Left renal cortex interstitium (tissue), 4 donors: ENCODE results near the gene KANK3. TPM values are rescaled to one million over a fixed set of nuclear protein-coding genes. Genes with fewer than 3 reads are reported as not detected.
"Not testable (repeated sequence)": the region's sequence is repeated elsewhere in the genome, so short reads cannot be mapped to it uniquely, and the experiment has no call there.

Experiments used
- DNase-seq, 4 donors: peaks; one replicate each; pipeline ENCODE4 v3.0.0-alpha.2; 2013; ENCODE audit warnings: low read depth in 4 of 4, low spot score in 2 of 4, missing footprints in 1 of 4
- polyA plus RNA-seq, 4 donors: library from polyadenylated mRNA; unstranded; fragments of 120-200 nt; gene quantifications; one replicate each; pipeline ENCODE4 v1.2.1, GENCODE V29; 2013; ENCODE audit not compliant: insufficient read length in 4 of 4

KANK3 gene
- 10 to 100 TPM in 3 of 4 donors, 1 to 10 TPM in 1; 8.1 to 16.2 (median 14.4) TPM for polyA plus RNA-seq

DNA sequence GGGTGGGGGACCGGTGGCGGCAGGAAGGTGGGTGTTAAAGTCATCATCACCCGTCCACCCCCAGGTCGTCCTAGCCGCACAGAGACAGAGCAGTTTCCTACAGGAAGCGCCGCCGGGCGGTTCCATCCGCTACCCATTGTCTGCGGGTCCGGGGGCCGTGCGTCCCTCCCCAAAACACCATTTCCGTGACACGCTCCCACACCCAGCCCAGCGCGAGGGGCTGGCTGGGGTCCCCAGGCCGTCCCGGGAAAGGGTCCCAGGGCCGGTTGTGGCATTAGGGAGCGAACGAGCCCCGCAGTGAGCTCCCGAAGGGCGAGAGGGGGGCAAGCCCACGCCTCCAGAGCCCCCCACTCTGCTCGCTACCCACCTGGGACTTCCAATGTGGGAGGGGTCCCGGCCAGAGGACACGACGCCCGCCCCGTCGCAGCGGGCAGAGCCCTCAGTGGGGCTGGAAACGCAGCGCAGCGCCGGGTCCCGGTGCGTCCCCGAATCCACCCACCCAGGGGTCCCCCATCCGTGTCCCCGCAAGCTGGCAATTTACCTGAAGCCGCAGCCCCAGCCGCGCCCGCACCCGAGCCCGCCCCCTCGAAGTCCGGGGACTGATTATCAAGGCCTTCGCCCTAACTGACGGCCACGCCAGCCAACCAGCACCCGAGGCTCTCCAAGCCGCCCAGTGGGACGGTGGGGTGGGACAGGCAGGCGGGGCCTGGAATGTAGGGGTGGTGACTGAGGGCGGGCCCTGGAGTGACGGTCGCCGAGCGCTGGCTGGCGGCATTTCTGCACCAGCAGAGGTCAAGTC lies at the start of gene KANK3:
Gene KANK3, minus strand, starts transcription at position 579 of the 799 bp plus-strand sequence. CDS start 5,434 bp downstream, outside the sequence.
- DNase-seq: peak in 1 of 4 donors; percentile 87

GRCh38 chr19:8392017-8392591 lies 49.0 kb upstream of the KANK3 start:
- DNase-seq: no peak

DNA sequence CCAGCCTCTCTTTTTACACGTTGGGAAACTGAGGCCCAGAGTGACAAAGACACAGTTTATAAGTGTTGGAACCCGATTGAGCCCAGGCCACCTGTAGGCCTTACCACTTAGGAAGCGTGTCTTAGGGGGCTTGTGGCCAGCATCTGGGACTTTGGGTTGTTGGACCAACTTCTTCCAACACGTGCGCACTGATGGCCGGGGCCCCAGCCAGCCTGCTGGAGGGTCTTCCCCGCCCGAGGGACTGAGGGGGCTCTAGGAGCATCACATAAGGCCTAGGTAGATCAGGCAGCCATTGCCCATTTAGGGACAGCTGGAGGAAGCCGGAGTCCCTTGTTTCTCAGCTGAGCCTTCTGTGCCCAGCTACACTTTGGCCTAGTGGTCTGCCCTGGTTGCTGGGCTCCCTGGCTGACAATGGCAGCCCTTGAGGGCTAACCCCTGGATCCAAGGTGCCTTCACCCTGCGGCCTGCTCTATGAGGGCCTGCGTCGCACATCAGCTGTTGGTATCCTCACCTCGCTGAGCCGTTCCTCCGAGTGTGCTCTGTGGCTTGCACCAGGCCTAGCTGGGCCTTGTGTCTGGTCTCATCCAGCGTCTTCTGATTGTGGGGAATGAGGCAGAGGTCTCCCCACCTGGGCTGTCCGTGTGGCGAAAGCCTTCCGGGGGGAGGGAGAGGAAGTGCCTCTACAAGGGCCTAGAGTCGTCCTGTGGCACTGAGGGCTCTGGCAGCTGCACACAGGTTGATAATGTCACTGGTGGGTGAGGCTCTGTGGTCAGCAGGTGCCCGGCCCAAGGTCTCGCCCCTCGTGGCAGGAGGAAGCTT lies 48.3 kb upstream of the KANK3 start:
- DNase-seq: no peak

DNA sequence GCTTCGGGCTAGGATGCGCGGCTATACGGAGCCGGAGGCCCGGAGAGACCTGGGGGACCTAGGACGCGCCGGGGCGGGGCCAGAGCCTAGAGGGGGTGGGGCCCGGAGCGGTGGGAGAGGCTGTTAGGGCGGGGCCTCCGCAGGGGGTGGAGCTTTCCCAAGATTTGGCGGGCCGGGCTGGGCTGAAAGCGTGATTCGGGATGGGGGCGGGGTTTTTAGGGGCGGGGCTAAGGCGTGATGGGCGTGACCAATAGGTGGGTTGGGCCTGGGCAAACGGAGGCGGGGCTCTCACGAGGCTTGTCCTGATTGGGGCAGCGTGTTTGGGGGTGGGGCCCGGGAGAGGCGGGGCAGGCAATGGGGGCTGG lies 47.5 kb upstream of the KANK3 start:
- peak in 3 of 4 donors; percentile 55 to 77 (median 74) for DNase-seq

- DNase-seq: peak; percentile 97 to 100 (median 100)
Measured at GRCh38 chr19:8389891-8390616, 47.0 kb upstream of the KANK3 start, which contains the start of gene RAB11B. Gene RAB11B (plus strand): TSS chr19:8390360. CDS start chr19:8390417, 57 bp downstream.

DNA sequence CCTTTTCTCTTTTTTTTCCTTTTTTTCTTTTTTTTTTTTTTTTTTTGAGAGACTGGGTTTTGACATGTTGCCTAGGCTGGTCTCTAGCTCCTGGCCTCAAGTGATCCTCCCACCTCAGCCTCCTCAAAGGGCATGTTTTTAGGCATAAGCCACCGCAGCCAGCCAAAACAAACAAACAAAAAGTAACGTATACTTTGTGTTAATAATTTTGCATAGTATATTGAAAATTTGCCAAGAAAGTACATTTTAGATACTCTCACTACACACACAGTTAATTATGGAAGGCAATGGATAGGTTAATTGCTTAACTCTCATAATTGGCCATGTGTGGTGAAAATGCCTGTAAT lies 45.5 kb upstream of the KANK3 start:
- no peak for DNase-seq

GRCh38 chr19:8387688-8388611 lies 44.9 kb upstream of the KANK3 start:
- no peak for DNase-seq

- DNase-seq: no peak
Measured at GRCh38 chr19:8386990-8387389, 43.9 kb upstream of the KANK3 start.

GRCh38 chr19:8386419-8386818 lies 43.4 kb upstream of the KANK3 start:
- DNase-seq: not testable (repeated sequence)

DNA sequence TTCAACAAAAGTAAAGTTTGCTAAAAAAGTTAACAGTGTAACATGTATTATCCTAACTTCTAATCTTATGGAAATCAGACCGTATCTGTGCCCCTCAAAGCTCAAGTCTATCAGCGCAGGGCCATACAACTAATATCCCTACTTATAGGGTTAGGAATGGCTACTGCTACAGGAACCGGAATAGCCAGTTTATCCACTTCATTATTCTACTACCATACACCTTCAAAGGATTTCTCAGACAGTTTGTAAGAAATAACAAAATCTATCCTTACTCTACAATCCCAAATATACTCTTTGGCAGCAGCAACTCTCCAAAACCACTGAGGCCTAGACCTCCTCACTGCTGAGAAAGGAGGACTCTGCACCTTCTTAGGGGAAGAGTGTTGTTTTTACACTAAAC lies 42.5 kb upstream of the KANK3 start:
- not testable (repeated sequence) for DNase-seq

GRCh38 chr19:8385103-8385502 lies 42.0 kb upstream of the KANK3 start:
- not testable (repeated sequence) for DNase-seq

DNA sequence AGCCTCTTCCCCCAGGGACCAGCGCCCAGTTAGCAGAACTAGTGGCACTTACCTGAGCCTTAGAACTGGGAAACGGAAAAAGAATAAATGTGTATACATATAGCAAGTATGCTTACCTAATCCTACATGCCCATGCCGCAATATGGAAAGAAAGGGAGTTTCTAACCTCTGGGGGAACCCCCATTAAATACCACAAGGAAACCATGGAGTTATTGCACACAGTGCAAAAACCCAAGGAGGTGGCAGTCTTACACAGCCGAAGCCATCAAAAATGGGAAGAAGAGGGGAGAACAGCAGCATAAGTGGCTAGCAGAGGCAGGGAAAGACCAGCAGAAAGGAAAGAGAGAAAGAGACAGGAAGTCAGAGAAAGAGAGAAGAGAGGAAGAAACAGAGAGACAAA lies 41.5 kb upstream of the KANK3 start:
- not testable (repeated sequence) for DNase-seq

GRCh38 chr19:8379156-8379891 lies 36.3 kb upstream of the KANK3 start:
- DNase-seq: not testable (repeated sequence)

DNA sequence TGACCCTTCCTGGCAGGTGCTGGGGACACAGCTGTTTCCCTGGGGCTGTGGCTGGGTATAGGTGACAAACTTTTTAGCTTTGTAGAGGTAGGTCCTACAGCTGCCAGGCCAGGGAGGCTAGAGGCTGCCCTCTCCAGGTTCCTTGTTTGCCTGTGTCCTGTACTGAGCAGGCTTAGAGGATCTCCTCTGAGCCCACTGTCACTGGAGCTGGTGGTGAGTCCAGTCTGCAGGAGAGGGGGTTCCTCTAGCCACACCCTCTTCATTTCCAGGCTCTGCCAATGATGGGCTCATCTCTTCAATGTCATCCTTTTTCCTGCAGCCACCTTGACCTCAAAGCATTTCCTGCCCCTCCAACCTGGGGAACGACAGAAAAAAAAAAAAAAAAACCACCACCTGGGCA lies 34.5 kb upstream of the KANK3 start:
- DNase-seq: no peak

DNA sequence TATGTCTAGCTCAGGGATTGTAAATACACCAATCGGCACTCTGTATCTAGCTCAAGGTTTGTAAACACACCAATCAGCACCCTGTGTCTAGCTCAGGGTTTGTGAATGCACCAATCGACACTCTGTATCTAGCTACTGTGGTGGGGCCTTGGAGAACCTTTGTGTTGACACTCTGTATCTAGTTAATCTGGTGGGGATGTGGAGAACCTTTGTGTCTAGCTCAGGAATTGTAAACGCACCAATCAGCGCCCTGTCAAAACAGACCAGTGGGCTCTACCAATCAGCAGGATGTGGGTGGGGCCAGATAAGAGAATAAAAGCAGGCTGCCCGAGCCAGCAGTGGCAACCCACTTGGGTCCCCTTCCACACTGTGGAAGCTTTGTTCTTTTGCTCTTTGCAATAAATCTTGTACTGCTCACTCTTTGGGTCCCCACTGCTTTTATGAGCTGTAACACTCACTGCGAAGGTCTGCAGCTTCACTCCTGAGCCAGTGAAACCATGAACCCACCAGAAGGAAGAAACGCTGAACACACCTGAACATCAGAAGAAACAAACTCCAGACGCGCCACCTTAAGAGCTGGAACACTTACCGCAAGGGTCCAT lies 33.4 kb upstream of the KANK3 start:
- not testable (repeated sequence) for DNase-seq

DNA sequence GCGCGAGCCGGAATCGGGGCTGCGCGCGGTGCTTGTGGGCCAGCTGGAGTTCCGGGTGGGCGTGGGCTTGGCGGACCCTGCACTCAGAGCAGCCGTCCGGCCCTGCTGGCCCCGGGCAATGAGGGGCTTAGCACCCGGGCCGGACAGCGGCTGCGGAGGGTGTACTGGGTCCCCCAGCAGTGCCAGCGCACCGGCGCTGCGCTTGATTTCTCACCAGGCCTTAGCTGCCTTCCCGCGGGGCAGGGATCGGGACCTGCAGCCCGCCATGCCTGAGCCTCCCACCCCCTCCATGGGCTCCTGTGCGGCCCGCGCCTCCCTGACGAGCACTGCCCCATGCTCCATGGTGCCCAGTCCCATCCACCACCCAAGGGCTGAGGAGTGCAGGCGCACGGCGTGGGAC lies 32.7 kb upstream of the KANK3 start:
- DNase-seq: not testable (repeated sequence)

DNA sequence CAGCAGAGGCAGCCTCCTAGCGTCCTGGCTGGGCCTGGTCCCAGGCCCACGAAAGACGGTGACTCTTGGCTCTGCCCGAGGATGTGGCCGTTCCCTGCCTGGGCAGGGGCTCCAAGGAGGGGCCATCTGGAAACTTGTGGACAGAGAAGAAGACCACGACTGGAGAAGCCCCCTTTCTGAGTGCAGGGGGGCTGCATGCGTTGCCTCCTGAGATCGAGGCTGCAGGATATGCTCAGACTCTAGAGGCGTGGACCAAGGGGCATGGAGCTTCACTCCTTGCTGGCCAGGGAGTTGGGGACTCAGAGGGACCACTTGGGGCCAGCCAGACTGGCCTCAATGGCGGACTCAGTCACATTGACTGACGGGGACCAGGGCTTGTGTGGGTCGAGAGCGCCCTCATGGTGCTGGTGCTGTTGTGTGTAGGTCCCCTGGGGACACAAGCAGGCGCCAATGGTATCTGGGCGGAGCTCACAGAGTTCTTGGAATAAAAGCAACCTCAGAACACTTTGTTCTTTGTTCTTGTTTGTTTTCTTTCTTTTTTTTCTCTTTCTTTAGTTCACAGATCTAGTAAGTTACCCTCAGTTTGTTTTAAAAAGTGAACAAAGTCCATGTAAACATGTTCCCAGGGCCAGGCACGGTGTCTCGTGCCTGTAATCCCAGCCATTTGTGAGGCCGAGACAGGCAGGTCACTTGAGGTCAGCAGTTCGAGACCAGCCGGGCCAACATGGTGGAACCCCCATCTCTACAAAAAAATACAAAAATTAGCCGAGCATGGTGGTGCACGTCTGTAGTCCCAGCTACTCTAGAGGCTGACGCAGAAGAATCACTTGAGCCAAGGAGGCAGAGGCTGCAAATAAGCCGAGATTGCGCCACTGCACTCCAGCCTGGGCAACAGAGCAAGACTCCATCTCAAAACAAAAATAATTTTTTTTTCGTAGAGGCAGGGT lies 31.1 kb upstream of the KANK3 start:
- DNase-seq: no peak
